GM12864 (cell line): ENCODE measurements around the gene TMCO4.

Source experiments
- DNase-seq: peaks from one replicate; pipeline ENCODE4 v3.0.0-alpha.2; 2011; ENCODE audit warnings: low read depth
- H3K4me3 ChIP-seq: 2 replicates; pipeline ENCODE4 v1.5.1; 2011; ENCODE audit warnings: mild to moderate bottlenecking, low read depth, low read length, control low read depth
- CTCF ChIP-seq: IDR thresholded peaks from 2 replicates; pipeline ENCODE4 v1.5.1; 2011; ENCODE audit warnings: low read depth, mild to moderate bottlenecking, moderate library complexity, low read length, control low read depth, inconsistent platforms; ENCODE audit errors: missing control alignments

Gene TMCO4

GRCh38 chr1:19720174-19720573 lies 79.5 kb downstream of the TMCO4 start:
- no peak for DNase-seq
- TF ChIP-seq CTCF, result no peak
- H3K4me3 ChIP-seq, result no peak overlapping the region

GRCh38 chr1:19717467-19717866 lies 82.2 kb downstream of the TMCO4 start:
- no peak for DNase-seq
- no peak overlapping the region for H3K4me3 ChIP-seq
- no peak for TF ChIP-seq CTCF

GRCh38 chr1:19715334-19716203 lies 84.1 kb downstream of the TMCO4 start:
- peak; percentile 75 for DNase-seq
- H3K4me3 ChIP-seq, result no peak overlapping the region
- peak; percentile 94 for TF ChIP-seq CTCF

- H3K4me3 ChIP-seq, result no peak overlapping the region
- no peak for DNase-seq
- TF ChIP-seq CTCF, result no peak
These were observed 86.8 kb downstream of the TMCO4 start for GRCh38 chr1:19712928-19713327.

- H3K4me3 ChIP-seq, result no peak overlapping the region
- peak; percentile 70 for DNase-seq
- no peak for TF ChIP-seq CTCF
These were observed 88.7 kb downstream of the TMCO4 start for GRCh38 chr1:19710825-19711611.

- no peak for DNase-seq
- H3K4me3 ChIP-seq, result no peak overlapping the region
- TF ChIP-seq CTCF, result no peak
These were observed 90.4 kb downstream of the TMCO4 start for GRCh38 chr1:19709260-19709793.
